ENCODE measurements around the gene CHD2.

The CHD2 gene

GRCh38 chr15:92954578-92954977 lies 54.5 kb downstream of the CHD2 start:
- in situ Hi-C loops (cut with MboI; ENCODE audit: low sequenced_read_pairs): no loop called here

GRCh38 chr15:92955706-92956105 lies 55.6 kb downstream of the CHD2 start:
- in situ Hi-C loops (cut with MboI; ENCODE audit: low sequenced_read_pairs): no loop called here

DNA sequence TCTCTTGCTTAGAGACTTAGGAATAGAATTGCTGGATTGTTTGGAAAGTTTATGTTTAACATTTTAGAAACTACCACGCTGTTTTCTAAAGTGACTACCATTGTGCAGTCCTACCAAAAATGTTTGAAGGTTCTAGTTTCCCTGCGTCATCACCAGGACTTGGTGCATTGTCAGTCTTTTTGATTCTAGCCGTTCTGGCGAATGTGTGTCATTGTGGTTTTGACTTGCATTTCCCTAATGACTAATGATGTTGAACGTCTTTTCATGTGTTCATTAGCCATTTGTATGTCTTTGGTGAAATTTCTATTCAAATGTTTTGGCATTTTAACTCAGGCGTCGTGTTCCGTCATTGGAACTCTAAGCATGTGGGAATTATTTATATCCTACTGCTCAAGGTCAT lies 58.0 kb downstream of the CHD2 start:
- in situ Hi-C loops (cut with MboI; ENCODE audit: low sequenced_read_pairs): no loop called here

DNA sequence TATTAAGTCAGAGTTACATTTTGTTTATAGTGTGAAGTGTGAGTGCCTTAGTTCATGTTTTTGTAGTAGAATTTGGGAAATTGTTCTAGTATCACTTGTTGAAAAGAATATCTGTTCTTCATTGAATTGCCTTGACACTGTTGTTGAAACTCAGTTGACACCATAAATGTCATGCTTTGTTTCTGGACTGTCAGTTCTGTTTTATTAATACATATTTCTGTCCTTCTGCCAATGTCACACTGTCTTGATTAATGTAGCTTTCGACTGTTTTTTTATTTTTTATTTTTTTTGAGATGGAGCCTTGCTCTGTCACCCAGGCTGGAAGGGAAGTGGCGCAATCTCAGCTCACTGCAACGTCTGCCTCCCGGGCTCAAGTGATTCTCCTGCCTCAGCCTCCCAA lies 59.1 kb downstream of the CHD2 start:
- in situ Hi-C loops (cut with MboI; ENCODE audit: low sequenced_read_pairs): no loop called here

GRCh38 chr15:92960996-92961681 lies 61.0 kb downstream of the CHD2 start:
- in situ Hi-C loops (cut with MboI; ENCODE audit: low sequenced_read_pairs): no loop called here

GRCh38 chr15:92962914-92963313 lies 62.8 kb downstream of the CHD2 start:
- in situ Hi-C loops (cut with MboI; ENCODE audit: low sequenced_read_pairs): no loop called here

DNA sequence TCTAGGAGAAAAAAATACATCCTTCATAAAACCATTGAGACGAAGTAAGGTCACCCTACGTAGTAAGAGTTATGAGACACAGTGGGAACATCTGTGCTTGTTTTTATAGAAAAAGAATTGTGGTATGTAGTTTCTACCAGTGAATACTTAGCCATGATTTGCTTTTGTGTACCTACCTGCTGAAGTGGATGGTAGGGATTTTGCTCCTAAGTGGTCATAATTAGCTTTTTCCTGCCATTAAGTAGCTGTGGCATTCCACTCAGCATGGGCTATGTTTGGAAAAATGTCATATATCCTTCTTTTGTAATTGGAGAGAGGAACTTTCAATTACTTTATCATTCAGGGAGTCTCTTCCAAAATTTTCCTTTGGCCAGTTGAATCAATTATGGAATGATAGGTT lies 63.7 kb downstream of the CHD2 start:
- in situ Hi-C loops (cut with MboI; ENCODE audit: low sequenced_read_pairs): no loop called here

DNA sequence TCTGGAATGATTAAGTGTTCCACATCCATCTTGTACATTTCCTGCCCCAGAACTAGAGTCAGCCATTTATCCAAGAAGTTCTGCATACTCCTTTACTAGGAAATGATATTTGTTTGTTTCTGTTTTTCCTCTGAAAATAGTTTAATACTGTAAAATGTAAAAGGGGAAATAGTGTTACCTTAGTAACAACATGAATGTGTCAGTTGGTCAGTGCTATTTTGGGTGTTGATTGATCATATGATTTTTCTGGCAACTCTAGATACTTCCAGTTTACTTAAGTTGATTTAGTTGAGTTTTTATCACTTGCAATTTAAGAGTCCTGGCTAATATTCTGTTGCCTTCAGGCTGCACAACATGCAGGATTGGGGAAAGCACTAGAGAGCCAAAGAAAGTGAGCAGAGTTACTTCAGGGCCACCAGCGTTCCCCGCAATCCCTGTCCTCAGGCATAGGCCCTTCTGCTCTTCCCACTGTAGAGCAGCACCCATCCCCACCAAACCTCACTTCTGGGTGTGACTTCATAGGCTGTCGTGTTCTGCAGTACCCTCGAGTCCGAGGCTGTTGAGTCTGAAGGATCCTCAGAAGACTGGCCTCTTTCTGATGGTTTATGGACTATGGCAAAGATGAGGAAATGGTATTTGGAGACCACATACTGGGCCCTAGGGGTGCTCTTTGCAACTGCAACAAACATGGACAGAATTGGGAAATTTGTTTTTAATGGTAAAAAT lies 69.0 kb downstream of the CHD2 start:
- in situ Hi-C loops (cut with MboI; ENCODE audit: low sequenced_read_pairs): no loop called here

- in situ Hi-C loops (cut with MboI; ENCODE audit: low sequenced_read_pairs): no loop called here
Observed at GRCh38 chr15:92970656-92971055, 70.5 kb downstream of the CHD2 start.

DNA sequence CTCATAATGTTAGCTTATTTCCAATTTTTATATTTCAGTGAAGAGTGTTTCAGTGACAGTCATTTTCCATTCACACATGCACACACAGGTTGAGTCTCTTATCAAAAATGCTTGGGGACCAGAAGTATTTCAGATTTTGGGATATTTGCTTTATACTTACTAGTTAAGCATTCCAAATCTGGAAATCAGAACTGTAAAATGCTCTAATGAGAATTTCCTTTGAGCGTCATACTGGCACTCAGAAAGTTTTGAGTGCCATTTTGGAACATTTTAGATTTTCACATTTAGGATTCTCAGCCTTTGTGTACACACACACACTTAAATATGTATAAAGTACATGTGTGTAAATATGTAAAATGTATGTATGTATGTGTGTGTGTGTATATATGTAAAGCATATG lies 71.0 kb downstream of the CHD2 start:
- in situ Hi-C loops (cut with MboI; ENCODE audit: low sequenced_read_pairs): no loop called here

- in situ Hi-C loops (cut with MboI; ENCODE audit: low sequenced_read_pairs): no loop called here
Observed at GRCh38 chr15:92971713-92972112, 71.6 kb downstream of the CHD2 start.

DNA sequence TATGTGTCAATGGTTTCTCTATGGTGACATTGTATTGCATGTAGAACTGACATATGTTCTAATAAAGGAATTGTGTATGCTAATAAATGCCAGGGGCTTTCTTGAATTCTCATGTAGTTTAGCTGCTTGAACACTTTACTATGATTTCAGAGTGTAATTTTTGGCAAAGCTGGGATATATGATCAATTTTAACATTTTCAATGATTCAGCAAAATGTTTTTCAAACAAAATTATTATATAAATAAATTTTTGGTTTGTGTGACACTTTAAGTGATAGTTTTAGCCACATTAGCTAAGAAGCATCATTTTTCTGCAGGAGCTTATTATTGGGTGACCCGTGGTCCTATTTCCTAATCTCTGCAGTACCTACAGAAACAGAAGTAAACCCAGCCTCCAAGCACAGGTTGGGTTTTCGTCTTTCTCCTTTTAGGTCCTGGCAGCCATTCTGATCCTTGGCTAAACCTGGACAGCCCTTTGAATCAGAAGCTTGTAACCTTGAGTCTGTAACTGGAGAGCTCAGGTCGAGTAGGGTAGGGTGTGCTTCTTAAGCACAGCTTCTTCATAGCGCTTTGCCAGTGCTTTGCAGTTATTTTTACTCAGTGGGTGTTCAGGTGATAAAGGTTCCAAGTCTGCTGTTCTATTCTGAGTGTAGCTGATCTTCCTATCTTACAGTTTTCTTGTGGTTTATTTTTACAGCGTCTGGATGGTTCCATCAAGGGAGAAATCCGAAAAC lies 74.2 kb downstream of the CHD2 start:
- in situ Hi-C loops (cut with MboI; ENCODE audit: low sequenced_read_pairs): no loop called here

DNA sequence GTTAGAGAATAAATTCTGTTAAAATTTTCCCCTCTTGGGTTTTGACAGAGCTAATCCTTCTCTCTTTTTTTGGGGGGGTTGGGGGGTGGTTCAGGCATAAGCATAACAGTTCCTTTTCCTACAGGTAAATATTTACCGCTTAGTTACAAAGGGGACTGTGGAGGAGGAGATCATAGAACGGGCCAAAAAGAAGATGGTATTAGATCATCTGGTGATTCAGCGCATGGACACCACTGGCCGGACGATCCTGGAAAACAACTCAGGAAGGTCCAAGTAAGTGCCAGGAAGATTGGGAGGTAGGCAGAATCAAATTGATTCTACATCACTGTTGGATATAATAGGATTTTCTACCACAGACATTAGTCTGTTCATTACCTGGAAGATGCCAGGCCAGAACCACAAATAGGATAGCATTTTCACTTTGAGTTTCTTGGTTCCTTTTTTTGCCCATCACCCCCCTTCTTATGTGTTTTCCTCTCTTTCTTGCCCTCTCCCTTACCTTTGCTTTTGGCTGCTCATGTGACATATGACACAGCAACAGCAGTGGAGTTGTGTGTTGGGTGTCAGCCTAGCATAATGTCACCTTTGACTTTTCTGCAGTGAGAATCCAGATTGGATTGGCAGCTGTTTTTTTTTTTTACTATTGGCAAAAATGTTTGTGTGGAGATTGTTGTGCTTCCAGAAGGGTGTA lies 79.0 kb downstream of the CHD2 start:
- in situ Hi-C loops (cut with MboI; ENCODE audit: low sequenced_read_pairs): no loop called here

DNA sequence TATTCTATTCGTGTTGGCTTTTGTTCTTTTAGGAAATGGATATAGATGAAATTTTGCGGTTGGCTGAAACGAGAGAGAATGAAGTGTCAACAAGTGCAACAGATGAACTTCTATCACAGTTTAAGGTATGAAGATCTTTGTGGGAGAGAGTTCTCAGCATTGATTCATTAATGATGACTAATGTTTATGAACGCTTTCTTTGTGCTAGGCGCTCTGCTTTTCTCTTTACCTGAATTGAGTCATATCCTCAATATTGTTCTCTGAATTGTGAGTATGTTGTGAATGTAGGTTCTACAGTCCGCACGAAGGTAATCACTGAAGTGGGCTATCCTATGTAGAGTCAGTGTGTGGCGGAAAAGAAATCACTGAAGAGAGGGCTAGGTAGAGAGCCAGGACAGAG lies 81.2 kb downstream of the CHD2 start:
- in situ Hi-C loops (cut with MboI; ENCODE audit: low sequenced_read_pairs): no loop called here

DNA sequence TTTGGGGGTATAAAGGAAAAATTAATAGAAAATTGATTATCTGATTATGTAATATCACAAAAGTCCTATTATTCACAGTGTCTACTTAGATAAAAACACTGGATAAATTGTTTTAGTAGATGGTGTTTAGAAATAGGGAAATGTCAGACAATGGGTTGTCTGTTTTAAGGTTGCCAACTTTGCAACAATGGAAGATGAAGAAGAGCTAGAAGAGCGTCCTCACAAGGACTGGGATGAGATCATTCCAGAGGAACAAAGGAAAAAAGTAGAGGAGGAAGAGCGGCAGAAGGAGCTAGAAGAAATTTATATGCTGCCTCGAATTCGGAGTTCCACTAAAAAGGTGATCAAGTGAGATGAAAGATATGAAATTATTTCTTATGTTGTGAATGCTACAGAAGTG lies 84.0 kb downstream of the CHD2 start:
- in situ Hi-C loops (cut with MboI; ENCODE audit: low sequenced_read_pairs): no loop called here

- in situ Hi-C loops (cut with MboI; ENCODE audit: low sequenced_read_pairs): no loop called here
Observed at GRCh38 chr15:92989470-92989869, 89.3 kb downstream of the CHD2 start.

GRCh38 chr15:92990031-92990430 lies 89.9 kb downstream of the CHD2 start:
- in situ Hi-C loops (cut with MboI; ENCODE audit: low sequenced_read_pairs): no loop called here

DNA sequence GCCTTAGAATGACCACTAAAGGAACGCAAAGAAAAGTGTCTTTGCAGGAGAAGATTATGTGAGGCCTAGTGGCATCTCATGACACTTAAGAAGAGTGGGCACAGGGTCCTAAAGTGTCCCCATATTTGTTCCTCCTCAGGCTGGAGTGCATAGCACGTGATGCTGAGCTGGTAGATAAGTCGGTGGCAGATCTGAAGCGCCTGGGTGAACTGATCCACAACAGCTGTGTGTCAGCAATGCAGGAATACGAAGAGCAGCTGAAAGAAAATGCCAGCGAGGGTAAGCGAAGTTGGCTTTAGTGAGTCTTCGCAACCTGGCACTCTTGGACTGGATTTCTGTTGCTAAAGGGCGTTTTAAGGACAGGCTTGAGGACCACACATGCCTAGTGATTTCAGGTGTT lies 92.6 kb downstream of the CHD2 start:
- in situ Hi-C loops (cut with MboI; ENCODE audit: low sequenced_read_pairs): no loop called here

DNA sequence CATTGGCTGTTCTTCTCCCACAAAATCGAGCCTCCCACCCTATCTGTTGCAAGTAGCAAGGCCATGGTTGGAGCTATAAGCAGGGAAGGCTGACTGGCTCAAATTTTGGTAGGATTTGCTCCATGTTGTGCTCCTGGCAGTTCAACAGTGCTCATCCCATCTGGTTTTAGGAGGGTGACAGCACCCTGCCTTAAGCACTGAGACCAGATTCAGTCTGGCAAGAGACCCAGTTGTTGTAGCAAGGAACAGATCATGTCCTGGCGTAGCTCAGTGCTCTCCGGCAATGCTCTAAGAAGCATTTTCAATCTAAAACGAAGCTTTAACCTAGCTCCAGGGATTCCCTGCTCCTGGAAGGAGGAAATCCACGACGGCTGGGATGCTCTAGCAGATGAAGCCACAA lies 97.7 kb downstream of the CHD2 start:
- in situ Hi-C loops (cut with MboI; ENCODE audit: low sequenced_read_pairs): no loop called here

GRCh38 chr15:93001156-93001555 lies 101.0 kb downstream of the CHD2 start:
- in situ Hi-C loops (cut with MboI; ENCODE audit: low sequenced_read_pairs): no loop called here

DNA sequence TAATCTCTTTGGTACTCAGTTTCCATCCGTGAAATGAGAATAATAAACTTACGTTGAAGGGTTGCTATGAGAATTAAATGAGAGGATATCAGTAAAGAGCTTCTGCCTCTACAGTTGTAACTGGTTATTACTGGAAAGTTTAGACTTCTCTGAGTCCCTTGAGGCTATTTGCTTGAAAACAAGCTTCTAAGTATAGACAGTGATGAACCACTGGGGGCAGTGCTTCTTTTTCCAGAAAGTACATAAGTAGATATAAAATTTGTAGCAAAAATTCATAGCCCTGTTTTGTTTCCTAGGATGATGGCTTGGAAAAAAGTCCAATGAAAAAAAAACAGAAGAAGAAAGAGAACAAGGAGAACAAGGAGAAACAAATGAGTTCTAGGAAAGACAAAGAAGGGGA lies 101.8 kb downstream of the CHD2 start:
- in situ Hi-C loops (cut with MboI; ENCODE audit: low sequenced_read_pairs): no loop called here

GRCh38 chr15:93005133-93005532 lies 105.0 kb downstream of the CHD2 start:
- in situ Hi-C loops (cut with MboI; ENCODE audit: low sequenced_read_pairs): no loop called here
